Measurements from ENCODE around the gene CA11. TPM values are rescaled to one million over a fixed set of nuclear protein-coding genes. Genes with fewer than 3 reads are reported as not detected.

The CA11 gene
- total RNA-seq, 1 experiment from 2014 or later = 12.6 TPM

DNA sequence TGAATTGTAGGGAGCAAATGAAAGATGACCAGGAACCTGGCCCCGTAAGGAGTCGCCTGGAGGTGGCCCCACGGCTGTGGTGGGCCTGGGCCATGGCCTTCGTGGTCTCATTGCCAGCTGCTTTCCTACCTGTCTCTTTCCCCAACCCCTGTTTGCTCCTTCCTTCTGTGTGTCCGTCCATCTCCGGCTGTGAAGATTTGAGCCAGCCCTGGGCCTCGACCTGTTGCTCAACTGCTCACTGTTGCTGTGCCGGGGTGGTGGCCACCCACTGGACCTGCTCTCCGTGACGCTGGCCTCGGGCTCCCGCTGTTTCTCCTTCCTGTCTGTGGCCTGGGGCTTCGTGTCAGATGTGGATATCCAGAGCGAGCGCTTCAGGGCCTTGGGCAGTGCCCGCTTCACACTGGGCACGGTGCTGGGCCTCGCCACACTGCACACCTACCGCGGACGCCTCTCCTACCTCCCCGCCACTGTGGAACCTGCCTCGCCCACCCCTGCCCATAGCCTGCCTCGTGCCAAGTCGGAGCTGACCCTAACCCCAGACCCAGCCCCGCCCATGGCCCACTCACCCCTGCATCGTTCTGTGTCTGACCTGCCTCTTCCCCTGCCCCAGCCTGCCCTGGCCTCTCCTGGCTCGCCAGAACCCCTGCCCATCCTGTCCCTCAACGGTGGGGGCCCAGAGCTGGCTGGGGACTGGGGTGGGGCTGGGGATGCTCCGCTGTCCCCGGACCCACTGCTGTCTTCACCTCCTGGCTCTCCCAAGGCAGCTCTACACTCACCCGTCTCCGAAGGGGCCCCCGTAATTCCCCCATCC is 17.3 kb downstream of the CA11 start:
- TF ChIP-seq TCF7L2 (IDR thresholded peaks at IDR 0.05; ENCODE audit: low read depth, low read length) (no peak), POLR2AphosphoS5 (IDR thresholded peaks at IDR 0.05; ENCODE audit: low read depth, low read length) (no peak), SIN3A (IDR thresholded peaks at IDR 0.05; ENCODE audit: borderline replicate concordance, insufficient read depth, low read depth, low read length) (no peak)
- TF ChIP-seq, protein P1, sequence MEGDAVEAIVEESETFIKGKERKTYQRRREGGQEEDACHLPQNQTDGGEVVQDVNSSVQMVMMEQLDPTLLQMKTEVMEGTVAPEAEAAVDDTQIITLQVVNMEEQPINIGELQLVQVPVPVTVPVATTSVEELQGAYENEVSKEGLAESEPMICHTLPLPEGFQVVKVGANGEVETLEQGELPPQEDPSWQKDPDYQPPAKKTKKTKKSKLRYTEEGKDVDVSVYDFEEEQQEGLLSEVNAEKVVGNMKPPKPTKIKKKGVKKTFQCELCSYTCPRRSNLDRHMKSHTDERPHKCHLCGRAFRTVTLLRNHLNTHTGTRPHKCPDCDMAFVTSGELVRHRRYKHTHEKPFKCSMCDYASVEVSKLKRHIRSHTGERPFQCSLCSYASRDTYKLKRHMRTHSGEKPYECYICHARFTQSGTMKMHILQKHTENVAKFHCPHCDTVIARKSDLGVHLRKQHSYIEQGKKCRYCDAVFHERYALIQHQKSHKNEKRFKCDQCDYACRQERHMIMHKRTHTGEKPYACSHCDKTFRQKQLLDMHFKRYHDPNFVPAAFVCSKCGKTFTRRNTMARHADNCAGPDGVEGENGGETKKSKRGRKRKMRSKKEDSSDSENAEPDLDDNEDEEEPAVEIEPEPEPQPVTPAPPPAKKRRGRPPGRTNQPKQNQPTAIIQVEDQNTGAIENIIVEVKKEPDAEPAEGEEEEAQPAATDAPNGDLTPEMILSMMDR (IDR thresholded peaks at IDR 0.05) = no peak
- TF ChIP-seq, protein P2, sequence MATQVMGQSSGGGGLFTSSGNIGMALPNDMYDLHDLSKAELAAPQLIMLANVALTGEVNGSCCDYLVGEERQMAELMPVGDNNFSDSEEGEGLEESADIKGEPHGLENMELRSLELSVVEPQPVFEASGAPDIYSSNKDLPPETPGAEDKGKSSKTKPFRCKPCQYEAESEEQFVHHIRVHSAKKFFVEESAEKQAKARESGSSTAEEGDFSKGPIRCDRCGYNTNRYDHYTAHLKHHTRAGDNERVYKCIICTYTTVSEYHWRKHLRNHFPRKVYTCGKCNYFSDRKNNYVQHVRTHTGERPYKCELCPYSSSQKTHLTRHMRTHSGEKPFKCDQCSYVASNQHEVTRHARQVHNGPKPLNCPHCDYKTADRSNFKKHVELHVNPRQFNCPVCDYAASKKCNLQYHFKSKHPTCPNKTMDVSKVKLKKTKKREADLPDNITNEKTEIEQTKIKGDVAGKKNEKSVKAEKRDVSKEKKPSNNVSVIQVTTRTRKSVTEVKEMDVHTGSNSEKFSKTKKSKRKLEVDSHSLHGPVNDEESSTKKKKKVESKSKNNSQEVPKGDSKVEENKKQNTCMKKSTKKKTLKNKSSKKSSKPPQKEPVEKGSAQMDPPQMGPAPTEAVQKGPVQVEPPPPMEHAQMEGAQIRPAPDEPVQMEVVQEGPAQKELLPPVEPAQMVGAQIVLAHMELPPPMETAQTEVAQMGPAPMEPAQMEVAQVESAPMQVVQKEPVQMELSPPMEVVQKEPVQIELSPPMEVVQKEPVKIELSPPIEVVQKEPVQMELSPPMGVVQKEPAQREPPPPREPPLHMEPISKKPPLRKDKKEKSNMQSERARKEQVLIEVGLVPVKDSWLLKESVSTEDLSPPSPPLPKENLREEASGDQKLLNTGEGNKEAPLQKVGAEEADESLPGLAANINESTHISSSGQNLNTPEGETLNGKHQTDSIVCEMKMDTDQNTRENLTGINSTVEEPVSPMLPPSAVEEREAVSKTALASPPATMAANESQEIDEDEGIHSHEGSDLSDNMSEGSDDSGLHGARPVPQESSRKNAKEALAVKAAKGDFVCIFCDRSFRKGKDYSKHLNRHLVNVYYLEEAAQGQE (IDR thresholded peaks at IDR 0.05; ENCODE audit: insufficient read depth in 1 of 2, low read depth in 2 of 2, low read length in 1 of 2) = no peak
- H3K27me3 ChIP-seq (ENCODE audit: control insufficient read depth, insufficient read depth, low read length) = no peaks in the 10 kb centered on the region
- peaks cover 13% of the 10 kb centered on the region for H3K4me1 ChIP-seq (ENCODE audit: control insufficient read depth, insufficient read depth, low read length)
- no peak overlapping the region for H3K27ac ChIP-seq (ENCODE audit: low read length)
- POLR2A ChIA-PET = interaction anchor here (0.9 kb wide), 1 partner anchor 11 kb away, joined by 3 read pairs; no protein-coding TSS in a partner anchor
- in situ Hi-C loops (cut with HindIII; ENCODE audit: low pct_unique_long_range_greater_than_20kb, low sequenced_read_pairs) (no loop called here), intact Hi-C loops (cut with micrococcal nuclease; ENCODE audit: unreplicated experiment) (no loop called here)
- DNase-seq (ENCODE audit: low read depth, low spot score) (no peak), ATAC-seq (no peak)
- no peaks in the 10 kb centered on the region for H3K9me3 ChIP-seq (ENCODE audit: control insufficient read depth, insufficient read depth, low read depth, low read length)
- H3K36me3 ChIP-seq (ENCODE audit: control insufficient read depth, insufficient read depth, low read length) = no peaks in the 10 kb centered on the region
- no TSS peak for BruUV-seq (replicated peaks)
- CTCF ChIA-PET = no interaction called here
- H3K4me3 ChIP-seq (ENCODE audit: low read depth in 2 of 2, low read length in 2 of 2) = no peak overlapping the region

DNA sequence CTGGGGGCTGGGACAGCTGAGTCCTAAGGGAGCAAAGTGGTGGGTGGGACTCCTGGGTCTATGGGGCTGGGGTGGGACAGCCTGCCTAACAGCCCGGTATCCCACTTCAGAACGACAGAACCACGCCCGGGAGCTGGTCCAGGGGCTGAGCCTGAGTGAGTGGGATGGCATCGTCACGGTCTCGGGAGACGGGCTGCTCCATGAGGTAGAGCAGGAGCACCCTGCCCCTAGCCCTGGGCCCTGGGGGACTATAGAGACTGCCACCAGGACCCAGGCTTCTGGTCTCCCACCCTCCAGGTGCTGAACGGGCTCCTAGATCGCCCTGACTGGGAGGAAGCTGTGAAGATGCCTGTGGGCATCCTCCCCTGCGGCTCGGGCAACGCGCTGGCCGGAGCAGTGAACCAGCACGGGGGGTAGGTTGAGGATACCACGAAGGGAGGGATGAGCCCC is 18.1 kb downstream of the CA11 start:
- DNase-seq (ENCODE audit: low read depth, low spot score) (no peak), ATAC-seq (no peak)
- no peaks in the 10 kb centered on the region for H3K27me3 ChIP-seq (ENCODE audit: control insufficient read depth, insufficient read depth, low read length)
- TF ChIP-seq TCF7L2 (IDR thresholded peaks at IDR 0.05; ENCODE audit: low read depth, low read length) (no peak), SIN3A (IDR thresholded peaks at IDR 0.05; ENCODE audit: borderline replicate concordance, insufficient read depth, low read depth, low read length) (no peak), POLR2AphosphoS5 (IDR thresholded peaks at IDR 0.05; ENCODE audit: low read depth, low read length) (no peak)
- TF ChIP-seq, protein P1 (IDR thresholded peaks at IDR 0.05) = no peak
- TF ChIP-seq, protein P2 (IDR thresholded peaks at IDR 0.05; ENCODE audit: insufficient read depth in 1 of 2, low read depth in 2 of 2, low read length in 1 of 2) = no peak
- H3K27ac ChIP-seq (ENCODE audit: low read length) = no peak overlapping the region
- in situ Hi-C loops (cut with HindIII; ENCODE audit: low pct_unique_long_range_greater_than_20kb, low sequenced_read_pairs) = no loop called here
- BruUV-seq (replicated peaks) = no TSS peak
- peaks cover 11% of the 10 kb centered on the region for H3K4me1 ChIP-seq (ENCODE audit: control insufficient read depth, insufficient read depth, low read length)
- no peaks in the 10 kb centered on the region for H3K9me3 ChIP-seq (ENCODE audit: control insufficient read depth, insufficient read depth, low read depth, low read length)
- no peak overlapping the region for H3K4me3 ChIP-seq (ENCODE audit: low read depth in 2 of 2, low read length in 2 of 2)
- ChIA-PET POLR2A (interaction anchor here (0.6 kb wide), 1 partner anchor 379 kb away, joined by 7 read pairs; no protein-coding TSS in a partner anchor), CTCF (no interaction called here)
- intact Hi-C loops (cut with micrococcal nuclease; ENCODE audit: unreplicated experiment) = no loop called here
- H3K36me3 ChIP-seq (ENCODE audit: control insufficient read depth, insufficient read depth, low read length) = no peaks in the 10 kb centered on the region
